Effector CD4-positive, alpha-beta T cell (primary cell): ENCODE results near the gene SCTR.

Source experiments
- DNase-seq: peaks from one replicate; pipeline ENCODE4 v3.0.0-alpha.2; 2020

The SCTR gene

DNA sequence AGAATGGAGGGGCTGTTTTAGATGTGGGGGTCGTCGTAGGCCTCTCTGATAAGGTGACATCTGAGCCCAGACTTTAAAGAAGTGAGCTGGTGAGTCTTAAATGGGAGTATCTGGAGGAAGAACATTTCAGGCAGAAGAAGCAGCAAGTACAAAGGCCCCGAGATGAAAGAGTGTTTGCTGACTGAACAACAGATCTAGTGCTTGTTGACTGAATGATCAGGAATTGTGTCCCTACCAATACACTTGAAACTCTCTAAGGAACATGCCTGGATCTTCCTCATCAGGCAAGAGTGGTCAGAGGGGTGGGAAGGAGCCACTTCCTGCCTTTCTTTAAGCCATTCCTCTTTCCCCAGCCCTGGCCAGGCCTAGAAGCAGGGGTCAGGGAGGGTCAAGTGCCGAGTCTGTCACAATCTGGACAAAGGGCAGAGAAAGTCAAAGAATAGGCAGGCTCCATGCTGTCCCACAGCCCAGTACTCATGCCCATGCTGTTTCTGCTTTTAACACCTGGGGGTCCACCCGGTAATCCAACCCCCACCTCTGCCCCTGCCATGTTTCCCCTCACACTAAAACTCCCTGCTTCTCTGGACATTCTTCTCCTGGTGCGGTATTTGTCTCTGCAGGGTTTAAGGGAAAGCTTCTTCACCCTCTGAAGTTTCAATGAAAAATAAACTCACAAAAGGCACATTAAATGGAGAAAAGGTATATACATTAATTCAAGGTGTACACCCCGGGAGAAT is 95.6 kb downstream of the SCTR start:
- DNase-seq, result no peak

DNA sequence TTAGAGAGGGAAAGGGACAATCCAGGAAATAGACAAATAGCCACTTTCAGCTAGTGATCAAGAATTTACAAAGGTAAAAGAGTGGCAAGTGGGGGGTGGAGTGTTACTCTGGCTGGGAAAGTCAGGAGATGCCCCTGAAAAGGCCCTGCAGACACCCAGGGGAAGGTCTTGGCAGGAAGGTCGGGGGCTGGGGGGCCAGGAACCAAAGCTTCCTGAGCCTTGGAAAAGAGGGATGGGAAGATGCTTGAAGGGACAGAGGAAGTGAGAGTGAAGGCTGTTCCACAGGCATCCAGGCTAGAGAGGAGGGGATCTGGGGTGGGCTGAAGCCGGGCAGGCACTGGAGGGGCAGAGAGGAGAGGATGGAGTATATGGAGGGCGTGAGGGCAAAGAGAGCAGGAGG is 96.5 kb downstream of the SCTR start:
- no peak for DNase-seq

DNA sequence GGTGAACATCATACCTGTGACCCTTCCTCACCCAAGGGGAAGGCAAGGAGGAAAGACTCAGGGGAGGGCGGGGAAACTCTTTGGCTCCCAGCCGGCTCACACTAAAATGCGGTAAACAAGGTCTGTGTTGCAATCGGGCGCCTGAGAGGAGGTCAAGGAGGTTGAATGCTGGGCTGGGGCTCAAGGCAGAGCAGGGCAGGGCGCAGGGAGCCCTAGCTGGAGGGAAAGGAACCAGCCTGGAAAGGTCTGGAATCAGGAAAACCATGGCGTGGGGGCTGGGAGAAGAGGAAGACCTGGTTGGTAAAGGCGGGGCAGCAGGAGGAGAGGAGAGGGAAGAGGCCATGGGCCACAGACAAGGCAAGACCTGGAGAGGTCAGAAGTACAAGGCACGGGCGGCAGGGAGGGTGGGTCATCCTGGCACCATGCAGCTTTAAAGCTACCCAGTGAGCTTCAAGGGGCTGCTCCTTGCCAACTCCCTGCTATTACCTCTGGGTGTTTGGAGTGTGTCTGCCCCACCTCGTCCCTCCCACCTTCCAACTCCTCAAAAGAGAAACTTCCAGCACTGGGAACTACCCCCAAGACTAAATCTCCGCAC is 97.4 kb downstream of the SCTR start:
- no peak for DNase-seq

DNA sequence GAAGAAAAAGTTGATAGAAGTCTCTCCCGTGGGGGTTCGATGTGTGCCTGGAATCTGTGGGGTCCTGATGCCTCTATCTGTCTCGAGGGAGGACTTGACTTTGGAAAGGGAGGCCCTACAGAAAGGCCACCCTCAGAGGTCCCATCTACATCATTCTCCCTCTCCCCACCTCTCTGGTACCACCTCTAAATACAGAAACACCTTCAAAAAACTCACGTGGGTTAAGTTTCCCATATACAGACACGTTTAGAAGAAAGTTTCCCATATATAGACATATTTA is 97.9 kb downstream of the SCTR start:
- DNase-seq, result no peak

DNA sequence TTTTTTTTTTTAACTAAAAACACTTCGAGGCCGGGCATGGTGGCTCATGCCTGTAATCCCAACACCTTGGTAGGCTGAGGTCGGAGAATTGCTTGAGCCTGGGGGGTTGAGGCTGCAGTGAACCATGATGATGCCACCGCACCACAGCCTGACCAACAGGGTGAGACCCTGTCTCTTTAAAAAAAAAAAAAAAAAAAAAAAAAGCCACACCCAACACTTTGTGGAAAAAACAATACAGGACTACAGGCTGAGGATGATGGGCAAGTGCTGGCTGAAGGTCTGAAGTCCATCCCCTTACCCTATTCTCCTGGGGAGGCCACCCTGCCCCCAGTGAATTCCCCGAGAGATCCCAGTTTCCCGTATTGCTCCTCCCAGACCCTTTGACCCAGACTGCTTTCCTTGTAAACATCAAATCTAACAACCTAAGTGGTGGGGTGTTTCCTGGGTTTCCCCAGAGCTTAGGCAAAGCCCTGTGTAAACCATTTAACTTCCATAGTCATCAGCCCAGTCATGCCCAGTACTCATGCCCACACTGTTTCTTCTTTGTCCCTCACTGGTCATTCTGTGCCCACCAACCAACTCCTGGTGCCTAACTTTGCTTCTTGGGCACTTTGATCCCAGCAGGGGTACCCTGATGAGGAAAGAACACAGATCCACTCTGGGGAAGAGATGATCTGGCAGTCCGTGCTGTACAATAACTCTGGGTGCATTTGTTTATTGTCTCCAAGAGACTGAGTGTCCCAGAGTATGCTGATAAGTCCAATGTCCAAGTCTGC is 98.5 kb downstream of the SCTR start:
- no peak for DNase-seq

DNA sequence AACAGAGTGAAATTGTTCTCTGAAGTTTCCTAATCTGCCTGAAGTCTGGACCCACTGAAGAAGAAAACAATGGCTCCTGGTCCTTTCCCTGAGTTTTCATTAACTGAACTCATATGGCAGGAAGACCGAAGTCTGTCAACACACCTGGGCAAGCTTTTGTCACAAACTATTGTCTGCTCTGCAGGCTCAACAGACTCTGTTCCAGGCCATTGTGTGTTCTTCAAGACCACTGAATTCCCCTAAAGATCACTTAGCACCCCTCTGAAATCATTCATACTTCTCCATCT is 99.2 kb downstream of the SCTR start:
- no peak for DNase-seq

DNA sequence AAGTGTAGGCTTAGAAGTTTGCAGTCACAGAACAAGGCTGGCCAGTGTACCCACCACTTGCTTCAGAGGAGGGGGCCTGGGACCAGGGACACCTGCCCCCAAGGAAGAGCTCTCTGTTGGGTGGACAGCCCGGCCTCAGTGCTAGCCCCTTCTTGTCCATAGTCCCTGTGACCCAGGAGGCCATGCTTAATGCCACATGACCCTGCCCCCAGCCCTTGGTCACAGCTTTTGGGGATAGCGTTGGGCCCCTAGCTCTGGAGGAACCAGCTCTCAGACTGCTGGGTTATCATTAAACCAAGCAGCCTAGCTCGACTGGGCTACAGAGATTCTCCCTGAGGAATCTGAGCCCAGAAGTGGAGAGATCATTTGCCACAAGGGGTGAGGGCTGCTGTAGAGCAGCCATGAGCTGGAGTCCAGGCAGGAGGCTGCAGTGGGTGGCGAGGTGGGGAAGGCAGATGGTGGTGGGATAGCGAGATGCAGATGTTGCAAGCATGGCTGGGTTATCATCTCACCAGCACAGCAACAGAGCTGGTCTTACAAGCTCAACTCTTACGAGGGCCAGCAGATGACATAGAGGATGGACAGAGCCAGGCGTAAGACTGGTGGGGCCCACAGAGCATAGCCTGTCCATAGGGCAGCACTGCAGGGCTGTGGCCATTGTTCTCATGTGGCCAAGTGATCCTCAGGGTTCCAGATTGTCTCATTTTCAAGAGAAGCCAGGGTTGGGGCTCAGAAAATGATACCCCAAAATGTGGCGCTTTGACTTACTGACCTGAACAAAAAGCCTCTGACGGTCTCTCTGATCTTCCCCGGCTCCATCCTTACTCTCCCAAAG is 99.8 kb downstream of the SCTR start:
- no peak for DNase-seq

DNA sequence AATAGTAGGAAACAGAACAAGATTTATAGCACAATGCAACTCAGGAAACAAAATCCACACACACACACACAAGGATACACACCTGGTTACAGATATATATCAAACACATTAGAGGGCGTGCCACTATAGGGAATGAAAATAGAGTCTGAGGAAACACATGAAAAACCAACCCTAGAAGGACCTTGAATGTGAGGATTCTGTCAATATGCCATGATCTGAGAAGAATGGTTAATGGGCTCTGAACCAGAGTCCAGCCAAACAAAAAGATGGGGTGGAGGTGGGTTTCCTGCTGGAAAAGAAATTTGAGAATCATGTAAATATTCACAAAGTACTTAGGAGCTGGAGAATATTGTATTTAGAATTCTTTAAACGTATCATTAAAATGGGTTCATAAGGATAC is 100.5 kb downstream of the SCTR start:
- DNase-seq, result no peak

DNA sequence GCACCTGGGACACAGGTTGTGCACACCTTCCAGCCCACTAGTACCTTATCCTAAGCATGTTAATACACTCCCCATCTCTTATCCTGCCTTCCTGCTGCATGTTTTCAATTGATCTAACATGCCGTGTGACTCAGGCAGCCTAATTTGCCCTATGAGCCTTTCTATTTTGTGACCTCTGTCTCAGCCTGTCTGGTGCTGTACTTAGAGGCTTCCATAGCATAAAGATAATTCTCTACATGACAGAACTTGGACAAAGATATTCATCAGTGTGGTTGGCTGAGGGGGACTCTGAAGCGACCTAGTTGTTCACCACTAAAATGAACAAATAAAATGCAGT is 101.2 kb downstream of the SCTR start:
- DNase-seq, result no peak

DNA sequence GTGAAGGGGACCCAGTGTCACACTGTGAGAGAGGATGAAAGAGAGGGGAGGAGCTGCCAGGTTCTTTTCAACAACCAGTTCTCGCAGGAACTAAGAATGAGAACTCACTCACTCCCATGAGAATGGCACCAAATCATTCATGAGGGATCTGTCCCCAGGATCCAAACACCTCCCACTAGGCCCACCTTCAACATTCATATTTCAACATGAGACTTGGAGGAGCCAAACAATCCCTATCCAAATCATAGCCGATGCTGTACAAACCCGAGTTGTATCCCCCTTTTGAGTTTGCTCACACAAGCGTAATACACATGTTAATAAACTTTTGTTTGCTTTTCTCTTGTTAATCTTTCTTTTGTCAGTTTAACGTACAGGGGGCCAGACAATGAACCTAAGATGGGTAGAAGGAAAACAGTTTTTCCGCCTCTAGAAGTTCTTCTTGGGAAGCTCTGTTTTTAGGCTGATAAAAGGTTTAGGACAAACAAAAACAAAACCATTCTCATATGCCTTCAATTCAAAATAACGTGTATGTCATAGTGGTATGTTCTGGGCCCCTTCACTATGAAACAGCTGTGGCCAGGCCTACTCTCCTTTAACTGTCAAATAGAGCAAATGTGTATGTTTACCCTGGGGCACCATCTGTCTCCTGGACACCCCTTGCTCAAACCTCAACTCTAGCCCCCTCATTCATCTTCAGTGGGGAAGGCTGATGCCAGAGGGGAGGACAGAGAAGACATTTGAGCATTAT is 101.7 kb downstream of the SCTR start:
- no peak for DNase-seq

DNA sequence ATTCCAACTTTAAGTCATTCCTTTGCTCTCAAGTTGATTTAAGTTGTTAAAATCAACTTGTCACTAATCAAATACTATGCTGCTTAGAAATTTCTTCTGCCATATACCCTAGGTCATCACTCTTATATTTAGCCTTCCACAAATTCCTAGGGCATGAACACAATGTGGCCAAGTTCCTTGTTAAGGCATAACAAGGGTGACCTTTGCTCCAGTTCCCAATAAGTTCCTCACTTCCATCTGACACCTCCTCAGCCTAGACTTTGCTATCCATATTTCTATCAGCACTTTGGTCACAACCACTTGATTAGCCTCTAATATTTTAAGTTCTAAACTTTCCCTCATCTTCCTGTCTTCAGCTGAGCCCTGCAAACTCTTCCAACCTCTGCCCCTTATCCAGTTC is 102.5 kb downstream of the SCTR start:
- DNase-seq, result no peak

DNA sequence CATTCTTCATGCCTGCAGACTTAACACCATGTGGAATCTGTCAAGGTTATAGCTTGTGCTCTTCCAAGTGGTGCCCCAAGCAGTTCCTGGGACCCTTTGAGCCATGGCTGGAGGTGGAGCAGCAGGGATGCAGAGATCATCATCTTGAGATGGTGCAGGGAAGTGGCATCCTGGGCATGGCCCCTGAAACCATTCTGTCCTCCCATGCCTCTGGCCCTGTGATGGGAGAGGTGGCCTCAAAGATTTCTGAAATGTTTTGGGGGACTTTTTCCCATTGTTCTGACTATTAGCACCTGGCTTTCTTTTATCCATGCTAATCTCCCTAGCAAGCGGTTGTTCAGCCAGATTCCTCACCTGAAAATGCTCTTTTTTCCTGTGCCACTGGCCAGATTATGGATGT is 103.0 kb downstream of the SCTR start:
- DNase-seq, result no peak

DNA sequence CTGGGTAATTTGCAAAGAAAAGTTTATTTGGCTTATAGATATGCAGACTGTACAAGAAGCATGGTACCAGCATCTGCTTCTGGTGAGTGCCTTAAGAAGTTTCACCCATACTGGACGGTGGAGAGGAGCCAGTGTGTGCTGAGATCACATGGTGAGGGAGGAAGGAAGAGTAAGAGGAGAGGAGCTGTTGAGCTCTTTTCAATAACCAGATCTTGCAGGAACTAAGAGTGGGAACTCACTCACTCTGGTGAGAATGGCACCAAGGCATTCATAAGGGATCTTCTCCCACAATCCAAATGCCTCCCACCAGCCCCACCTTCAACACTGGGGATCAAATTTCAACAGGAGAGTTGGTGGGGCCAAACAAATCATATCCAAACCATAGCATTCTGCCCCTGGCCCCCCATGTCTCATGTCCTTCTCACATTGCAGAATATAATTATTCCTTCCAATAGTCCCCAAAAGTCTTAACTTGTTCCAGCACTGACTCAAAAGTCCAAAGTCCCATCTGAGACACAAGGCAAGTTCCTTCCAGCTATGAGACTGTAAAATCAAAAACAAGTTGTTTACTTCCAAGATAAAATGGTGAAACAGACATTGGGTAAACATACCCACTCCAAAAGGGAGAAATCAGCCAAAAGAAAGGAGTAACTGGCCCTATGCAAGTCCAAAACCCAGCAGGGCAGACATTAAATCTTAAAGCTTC is 104.3 kb downstream of the SCTR start:
- no peak for DNase-seq

DNA sequence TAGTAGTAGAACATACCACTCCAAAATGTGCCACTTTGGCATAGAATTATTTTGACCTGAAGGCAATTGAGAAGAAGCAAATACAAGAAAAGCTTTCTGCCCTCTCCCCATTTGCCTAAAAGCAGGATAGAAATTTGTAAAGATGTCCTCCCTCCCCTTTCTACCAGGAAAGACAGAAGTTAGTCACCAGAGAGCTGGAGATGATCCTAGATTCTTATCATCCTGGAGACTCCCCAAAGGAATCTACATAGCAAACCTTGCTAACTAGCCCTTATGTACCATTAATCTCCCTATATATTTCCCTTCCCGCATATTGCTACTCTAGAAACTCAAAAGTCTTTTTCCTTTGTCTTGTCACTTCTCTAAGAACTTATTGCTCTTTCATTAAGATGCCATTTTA is 105.2 kb downstream of the SCTR start:
- no peak for DNase-seq

DNA sequence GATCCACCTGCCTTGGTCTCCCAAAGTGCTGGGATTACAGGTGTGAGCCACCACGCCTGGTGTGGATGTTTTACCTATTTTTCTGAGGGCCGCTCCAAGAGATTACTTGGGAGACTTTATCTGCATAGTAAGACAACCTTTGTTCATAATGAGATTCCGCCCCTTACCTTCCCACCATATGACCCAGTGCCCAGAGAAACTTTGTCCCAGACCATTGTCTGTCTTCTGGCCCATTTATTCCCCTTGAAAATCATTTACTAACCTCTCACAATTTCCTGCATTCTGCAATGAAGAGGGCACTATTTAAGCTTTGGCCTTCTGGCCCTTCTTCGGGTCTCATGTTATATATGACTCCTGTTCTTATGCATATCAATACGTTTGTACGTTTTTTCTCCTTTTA is 106.4 kb downstream of the SCTR start:
- no peak for DNase-seq

DNA sequence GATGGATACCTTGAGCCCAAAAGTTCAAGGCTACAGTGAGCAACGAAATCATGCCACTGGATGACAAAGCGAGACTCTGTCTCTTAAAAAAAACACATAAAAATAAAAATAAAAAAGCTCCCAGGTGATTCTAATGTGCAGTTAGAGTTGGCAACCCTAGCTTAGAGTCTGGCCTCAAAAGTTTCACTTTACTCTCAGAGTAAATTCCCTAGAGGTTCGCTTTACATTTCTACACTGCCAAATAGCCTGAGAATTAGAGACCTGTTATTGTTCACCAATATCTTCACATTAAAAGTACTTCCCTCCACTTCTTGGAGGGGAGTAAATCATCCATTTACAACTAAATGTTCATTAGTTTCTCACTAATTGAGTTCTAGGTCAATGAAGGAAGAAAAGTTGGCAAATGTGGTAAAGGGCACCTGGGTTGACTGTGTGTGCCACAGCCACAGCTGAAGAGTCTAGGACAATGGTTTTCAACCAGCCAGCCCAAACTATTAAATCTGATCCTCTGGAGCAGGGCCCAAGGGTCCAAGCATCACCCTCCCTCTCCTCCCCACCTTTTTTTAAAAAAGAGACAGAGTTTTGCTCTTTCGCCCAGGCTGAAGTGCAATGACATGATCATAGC is 107.9 kb downstream of the SCTR start:
- DNase-seq, result no peak

DNA sequence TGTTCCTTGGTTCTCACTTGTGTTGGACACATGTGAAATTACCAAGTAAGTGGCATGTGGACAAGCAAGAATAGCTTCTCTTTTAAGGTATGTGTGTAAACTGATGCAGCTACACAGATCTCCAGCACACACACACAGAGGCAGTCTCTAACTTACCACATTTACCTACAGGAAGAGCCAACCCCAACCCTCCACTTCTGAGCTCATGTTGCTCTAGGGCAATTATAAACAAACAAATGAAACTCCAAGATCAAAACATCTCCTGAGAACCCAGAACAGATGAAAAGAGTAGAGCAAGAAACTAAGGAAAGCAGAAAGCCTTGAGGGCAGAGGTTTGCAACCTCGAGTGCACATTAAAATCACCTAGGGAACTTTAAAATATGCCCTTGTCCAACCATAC is 108.7 kb downstream of the SCTR start:
- no peak for DNase-seq

DNA sequence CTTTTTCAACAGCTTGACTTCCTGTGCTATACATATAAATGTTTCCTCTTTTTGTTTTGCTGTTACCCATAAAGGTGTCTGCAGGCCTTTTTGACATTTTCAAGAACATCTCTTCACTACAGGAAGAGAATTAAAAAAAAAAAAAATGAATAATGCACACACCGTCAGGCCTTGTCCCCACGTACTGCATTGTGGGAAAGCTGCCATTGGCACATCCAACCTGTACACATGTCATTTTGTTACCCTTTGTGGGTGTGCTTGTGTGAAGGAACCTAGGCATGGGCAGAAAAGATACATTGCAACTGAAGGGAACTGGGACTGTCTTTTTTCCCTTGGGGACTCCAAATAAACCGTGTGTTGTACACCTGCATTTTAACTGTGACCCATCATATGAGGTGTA is 109.4 kb downstream of the SCTR start:
- no peak for DNase-seq

DNA sequence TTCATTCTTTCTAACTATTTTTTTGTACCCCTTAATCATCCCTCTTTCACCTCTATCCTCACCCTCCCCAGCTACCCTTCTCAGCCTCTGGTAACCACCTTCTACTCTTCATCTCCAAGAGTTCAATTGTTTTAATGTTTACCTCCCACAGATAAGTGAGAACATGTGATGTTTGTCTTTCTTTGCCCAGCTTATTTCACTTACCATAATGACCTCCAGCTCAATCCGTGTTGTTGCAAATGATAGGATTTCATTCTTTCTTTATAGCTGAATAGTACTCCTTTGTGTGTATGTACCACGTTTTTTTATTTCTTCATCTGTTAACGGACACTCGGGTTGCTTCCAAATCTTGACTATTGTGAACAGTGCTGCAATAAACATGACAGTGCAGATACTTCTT is 114.8 kb downstream of the SCTR start:
- DNase-seq, result no peak

DNA sequence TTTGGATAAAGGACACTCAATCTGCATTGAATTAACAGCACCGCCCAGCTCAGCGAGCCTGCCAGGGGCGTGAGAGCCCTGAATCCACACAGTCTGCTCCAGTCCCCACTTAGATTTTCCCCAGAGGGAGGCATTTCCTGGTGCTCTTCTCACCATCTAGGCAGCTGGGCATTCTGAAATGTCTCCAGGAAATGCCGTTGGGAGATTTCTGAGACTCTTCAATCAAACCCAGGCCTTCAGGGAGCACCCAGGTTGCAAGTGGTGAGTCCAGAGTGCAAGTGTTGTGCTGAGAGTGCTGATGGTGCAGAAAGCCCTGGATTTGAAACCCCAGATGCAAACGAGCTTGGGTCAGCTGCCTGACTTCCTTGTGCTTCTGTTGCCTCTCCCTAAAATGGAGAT is 116.1 kb downstream of the SCTR start:
- DNase-seq, result no peak

DNA sequence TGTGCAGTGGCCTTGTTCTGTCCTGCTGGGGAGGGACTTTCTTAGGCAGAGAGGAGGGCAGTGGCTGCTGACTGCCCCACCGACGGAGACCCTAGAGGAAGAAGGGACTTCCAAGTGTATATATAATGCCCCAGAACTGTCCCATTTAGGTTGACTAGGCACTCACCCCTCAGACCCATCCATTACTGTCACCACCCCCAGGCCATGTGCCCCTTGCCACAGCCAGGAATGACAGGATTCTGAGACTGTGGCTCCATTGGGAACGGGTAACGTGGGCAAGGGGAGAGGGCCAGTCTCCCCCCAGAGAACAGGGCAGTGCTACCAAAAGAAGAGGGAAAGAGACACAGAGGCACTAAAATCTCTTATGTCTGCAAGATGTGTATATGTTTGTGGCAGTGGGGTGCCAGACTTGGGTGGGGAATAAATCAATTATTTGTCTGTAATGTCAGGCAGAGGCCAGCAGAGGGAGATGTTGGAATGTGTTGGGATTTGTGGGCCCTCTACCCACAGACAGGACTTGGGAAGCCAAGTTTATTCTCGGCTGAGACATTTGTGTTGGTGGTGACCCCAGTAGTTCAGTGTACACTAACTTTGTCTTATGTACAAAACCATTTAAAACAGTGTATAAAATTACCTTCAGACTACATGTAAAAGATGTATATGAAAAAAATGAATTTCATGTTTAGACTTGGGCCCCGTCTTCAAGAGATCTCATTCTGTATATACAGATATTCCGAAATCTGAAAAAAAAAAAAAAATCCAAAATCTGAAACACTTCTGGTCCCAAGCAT is 116.7 kb downstream of the SCTR start:
- DNase-seq, result no peak
